Stimulated activated CD4-positive, alpha-beta T cell treated with anti-CD3 and anti-CD28 coated beads, Interleukin-4, amount 100 ng/mL, for 1 hour (primary cell): ENCODE measurements around the gene NLGN1.

ENCODE experiments used
- DNase-seq: peaks from one replicate; pipeline ENCODE4 v3.0.0-alpha.2; 2020

The NLGN1 gene

GRCh38 chr3:173780067-173780466, 382.5 kb downstream of the NLGN1 start:
- no peak for DNase-seq

- no peak for DNase-seq
Observed at GRCh38 chr3:173785004-173785403, 387.5 kb downstream of the NLGN1 start.

GRCh38 chr3:173789530-173790162, 392.1 kb downstream of the NLGN1 start:
- no peak for DNase-seq

- no peak for DNase-seq
Observed at GRCh38 chr3:173793963-173794362, 396.4 kb downstream of the NLGN1 start.

- no peak for DNase-seq
Observed at GRCh38 chr3:173796405-173796804, 398.9 kb downstream of the NLGN1 start.

- no peak for DNase-seq
Observed at GRCh38 chr3:173796890-173797289, 399.3 kb downstream of the NLGN1 start.

- no peak for DNase-seq
Observed at GRCh38 chr3:173799060-173799816, 401.7 kb downstream of the NLGN1 start.

- DNase-seq = no peak
Observed at GRCh38 chr3:173800154-173800553, 402.6 kb downstream of the NLGN1 start.

- no peak for DNase-seq
Observed at GRCh38 chr3:173814809-173815208, 417.3 kb downstream of the NLGN1 start.

GRCh38 chr3:173819368-173819767, 421.8 kb downstream of the NLGN1 start:
- no peak for DNase-seq

GRCh38 chr3:173823911-173824460, 426.4 kb downstream of the NLGN1 start:
- DNase-seq = no peak

- no peak for DNase-seq
Observed at GRCh38 chr3:173825730-173826129, 428.2 kb downstream of the NLGN1 start.

GRCh38 chr3:173826416-173826815, 428.9 kb downstream of the NLGN1 start:
- DNase-seq = no peak

GRCh38 chr3:173826901-173827609, 429.5 kb downstream of the NLGN1 start:
- no peak for DNase-seq

GRCh38 chr3:173838644-173839043, 441.1 kb downstream of the NLGN1 start:
- DNase-seq = no peak

- DNase-seq = no peak
Observed at GRCh38 chr3:173839859-173840258, 442.3 kb downstream of the NLGN1 start.

- DNase-seq = no peak
Observed at GRCh38 chr3:173841334-173841733, 443.8 kb downstream of the NLGN1 start.

GRCh38 chr3:173843060-173843459, 445.5 kb downstream of the NLGN1 start:
- DNase-seq = no peak

GRCh38 chr3:173846584-173846983, 449.0 kb downstream of the NLGN1 start:
- no peak for DNase-seq

- DNase-seq = no peak
Observed at GRCh38 chr3:173849489-173849888, 451.9 kb downstream of the NLGN1 start.

- DNase-seq = no peak
Observed at GRCh38 chr3:173857154-173857553, 459.6 kb downstream of the NLGN1 start.

- DNase-seq = no peak
Observed at GRCh38 chr3:173862701-173863100, 465.2 kb downstream of the NLGN1 start.

- DNase-seq = no peak
Observed at GRCh38 chr3:173863551-173863950, 466.0 kb downstream of the NLGN1 start.
